Activated naive CD4-positive, alpha-beta T cell treated with anti-CD3 and anti-CD28 coated beads, Interleukin-2, amount 50 U/mL, for 16 hours (primary cell): Measurements from ENCODE around the gene CHD6.

Experiments
- DNase-seq: peaks from one replicate; pipeline ENCODE4 v3.0.0-alpha.2; 2020

The CHD6 gene

GRCh38 chr20:41387444-41387851, 230.7 kb downstream of the CHD6 start:
- no peak for DNase-seq

- DNase-seq = no peak
These were observed 231.4 kb downstream of the CHD6 start for GRCh38 chr20:41386502-41387427.

- DNase-seq = no peak
These were observed 235.3 kb downstream of the CHD6 start for GRCh38 chr20:41382791-41383305.

- DNase-seq = no peak
These were observed 237.5 kb downstream of the CHD6 start for GRCh38 chr20:41380551-41381193.

GRCh38 chr20:41379551-41379950, 238.6 kb downstream of the CHD6 start:
- no peak for DNase-seq

GRCh38 chr20:41377275-41377674, 240.9 kb downstream of the CHD6 start:
- no peak for DNase-seq

- no peak for DNase-seq
These were observed 241.8 kb downstream of the CHD6 start for GRCh38 chr20:41376349-41376748.

GRCh38 chr20:41375846-41376245, 242.3 kb downstream of the CHD6 start:
- no peak for DNase-seq

GRCh38 chr20:41373931-41374920, 244.0 kb downstream of the CHD6 start:
- no peak for DNase-seq

- DNase-seq = no peak
These were observed 244.9 kb downstream of the CHD6 start for GRCh38 chr20:41373251-41373783.

- no peak for DNase-seq
These were observed 246.8 kb downstream of the CHD6 start for GRCh38 chr20:41371371-41371770.

- DNase-seq = no peak
These were observed 248.0 kb downstream of the CHD6 start for GRCh38 chr20:41370176-41370575.

- DNase-seq = no peak
These were observed 248.5 kb downstream of the CHD6 start for GRCh38 chr20:41369673-41370072.

- no peak for DNase-seq
These were observed 250.2 kb downstream of the CHD6 start for GRCh38 chr20:41367956-41368355.

GRCh38 chr20:41367393-41367695, 250.8 kb downstream of the CHD6 start:
- DNase-seq = no peak

- DNase-seq = no peak
These were observed 251.4 kb downstream of the CHD6 start, which contains the start of gene EMILIN3 for GRCh38 chr20:41366546-41367392. Gene EMILIN3 (minus strand): TSS chr20:41366818. CDS start chr20:41366634, 184 bp downstream.

- DNase-seq = no peak
These were observed 252.2 kb downstream of the CHD6 start for GRCh38 chr20:41365777-41366545.

GRCh38 chr20:41364967-41365765, 253.0 kb downstream of the CHD6 start:
- DNase-seq = no peak

- no peak for DNase-seq
These were observed 253.8 kb downstream of the CHD6 start for GRCh38 chr20:41364236-41364855.
